Stimulated activated CD8-positive, alpha-beta memory T cell treated with anti-CD3 and anti-CD28 coated beads, Interleukin-4, amount 100 ng/mL, for 48 hours (primary cell): ENCODE measurements around the gene OTUD3.
"Not testable (repeated sequence)": the region's sequence is repeated elsewhere in the genome, so short reads cannot be mapped to it uniquely, and the experiment has no call there.

Experiments used
- DNase-seq: peaks from one replicate; pipeline ENCODE4 v3.0.0-alpha.2; 2020

The OTUD3 gene

GRCh38 chr1:19922015-19922688 is 40.0 kb downstream of the OTUD3 start:
- DNase-seq = no peak

- no peak for DNase-seq
These were observed 41.1 kb downstream of the OTUD3 start, which contains the start of gene PLA2G2E for GRCh38 chr1:19923137-19923952. TSS of gene PLA2G2E (minus strand) at chr1:19923617. CDS start at chr1:19923559, 58 bp downstream.

- no peak for DNase-seq
These were observed 41.8 kb downstream of the OTUD3 start for GRCh38 chr1:19923953-19924346.

- DNase-seq = no peak
These were observed 43.3 kb downstream of the OTUD3 start for GRCh38 chr1:19925342-19926070.

- no peak for DNase-seq
These were observed 44.3 kb downstream of the OTUD3 start for GRCh38 chr1:19926296-19927129.

- DNase-seq = not testable (repeated sequence)
These were observed 44.9 kb downstream of the OTUD3 start for GRCh38 chr1:19927130-19927421.

GRCh38 chr1:19932866-19933265 is 50.7 kb downstream of the OTUD3 start:
- DNase-seq = no peak

GRCh38 chr1:19934336-19934735 is 52.1 kb downstream of the OTUD3 start:
- no peak for DNase-seq

GRCh38 chr1:19936061-19936750 is 54.0 kb downstream of the OTUD3 start:
- DNase-seq = no peak

GRCh38 chr1:19938472-19938871 is 56.3 kb downstream of the OTUD3 start:
- DNase-seq = no peak

- DNase-seq = no peak
These were observed 58.5 kb downstream of the OTUD3 start for GRCh38 chr1:19940486-19941205.

GRCh38 chr1:19941206-19941568 is 59.0 kb downstream of the OTUD3 start:
- DNase-seq = no peak

- no peak for DNase-seq
These were observed 59.9 kb downstream of the OTUD3 start for GRCh38 chr1:19942088-19942487.

GRCh38 chr1:19942657-19943056 is 60.5 kb downstream of the OTUD3 start:
- no peak for DNase-seq

- no peak for DNase-seq
These were observed 63.7 kb downstream of the OTUD3 start for GRCh38 chr1:19945914-19946313.

GRCh38 chr1:19946331-19946751 is 64.1 kb downstream of the OTUD3 start:
- no peak for DNase-seq

- no peak for DNase-seq
These were observed 64.8 kb downstream of the OTUD3 start for GRCh38 chr1:19946971-19947370.

GRCh38 chr1:19949016-19949415 is 66.8 kb downstream of the OTUD3 start:
- DNase-seq = no peak

- no peak for DNase-seq
These were observed 71.9 kb downstream of the OTUD3 start for GRCh38 chr1:19954059-19954458.

GRCh38 chr1:19955534-19956170 is 73.5 kb downstream of the OTUD3 start:
- DNase-seq = no peak

- DNase-seq = no peak
These were observed 75.6 kb downstream of the OTUD3 start for GRCh38 chr1:19957779-19958178.
